CD8-positive, alpha-beta memory T cell (primary cell): Measurements from ENCODE around the gene S100A5. TPM values are rescaled to one million over a fixed set of nuclear protein-coding genes. Genes with fewer than 3 reads are reported as not detected.

Experiments
- CTCF ChIA-PET: fragments of 350-600 bp; sonication (Branson Sonifier 250); formaldehyde crosslinking; loops from one replicate; lab custom pipeline; 2021; ENCODE audit warnings: antibody characterized with exemption; lab: Charles Lee
- POLR2A ChIA-PET: fragments of 350-600 bp; sonication (Branson Sonifier 250); formaldehyde crosslinking; loops from one replicate; lab custom pipeline; 2021; ENCODE audit warnings: antibody characterized with exemption; lab: Charles Lee
- DNase-seq, 5 donors: peaks; one replicate each; pipeline versions ENCODE4 v3.0.0 to v3.0.0-alpha.2; 2020 to 2022; ENCODE audit warnings: mixed read lengths in 1 of 5
- H3K27ac ChIP-seq: one replicate; pipeline ENCODE4 v1.7.0; 2013; ENCODE audit warnings: low read depth, mild to moderate bottlenecking, low read length, moderate library complexity
- H3K27me3 ChIP-seq: 2 replicates; pipeline ENCODE4 v1.7.0; 2013; ENCODE audit warnings: low read length, mild to moderate bottlenecking; ENCODE audit not compliant: insufficient read depth, poor library complexity, severe bottlenecking
- H3K36me3 ChIP-seq: 2 replicates; pipeline ENCODE4 v1.7.0; 2013; ENCODE audit warnings: mild to moderate bottlenecking, low read length, moderate library complexity; ENCODE audit not compliant: insufficient read depth
- H3K4me1 ChIP-seq: 2 replicates; pipeline ENCODE4 v1.7.0; 2013; ENCODE audit warnings: mild to moderate bottlenecking, low read length, moderate library complexity; ENCODE audit not compliant: insufficient read depth
- H3K4me3 ChIP-seq: 2 replicates; pipeline ENCODE4 v1.7.0; 2013; ENCODE audit warnings: mild to moderate bottlenecking, low read length
- H3K9me3 ChIP-seq: 2 replicates; pipeline ENCODE4 v1.7.0; 2013; ENCODE audit warnings: mild to moderate bottlenecking, low read length
- H3K27ac Mint-ChIP-seq, 8 donors: one replicate each; pipeline ENCODE4 v1.8.0; 2020 to 2021; ENCODE audit warnings: mixed read lengths in 8 of 8, mild to moderate bottlenecking in 6 of 8, inconsistent platforms in 3 of 8, moderate library complexity in 3 of 8
- H3K27me3 Mint-ChIP-seq, 2 donors: one replicate each; pipeline ENCODE4 v1.8.0; 2020 to 2021; ENCODE audit warnings: mixed read lengths in 2 of 2, mild to moderate bottlenecking in 1 of 2, moderate library complexity in 1 of 2
- H3K36me3 Mint-ChIP-seq, 3 donors: one replicate each; pipeline ENCODE4 v1.8.0; 2020 to 2021; ENCODE audit warnings: mixed read lengths in 3 of 3, inconsistent platforms in 1 of 3, mild to moderate bottlenecking in 1 of 3
- H3K4me1 Mint-ChIP-seq, 3 donors: one replicate each; pipeline ENCODE4 v1.8.0; 2020 to 2021; ENCODE audit warnings: mixed read lengths in 3 of 3, inconsistent platforms in 1 of 3, mild to moderate bottlenecking in 1 of 3
- H3K4me3 Mint-ChIP-seq, 7 donors: one replicate each; pipeline ENCODE4 v1.8.0; 2020 to 2021; ENCODE audit warnings: mixed read lengths in 7 of 7, mild to moderate bottlenecking in 6 of 7, moderate library complexity in 4 of 7, inconsistent platforms in 2 of 7
- H3K9me3 Mint-ChIP-seq, 5 donors: one replicate each; pipeline ENCODE4 v1.8.0; 2020 to 2022; ENCODE audit warnings: mixed read lengths in 5 of 5, mild to moderate bottlenecking in 3 of 5, moderate library complexity in 2 of 5, inconsistent platforms in 1 of 5
- polyA plus RNA-seq: library from polyadenylated mRNA; unstranded; fragments of 300-500 nt; fragmentation: Illumina TruSeq; gene quantifications from one replicate; pipeline ENCODE4 v1.2.3, GENCODE V29; 2021
- total RNA-seq, 2 experiments: library from RNA; stranded (reverse); gene quantifications; one replicate each; pipeline ENCODE4 v1.2.3, GENCODE V29; 2021

S100A5 gene
- total and polyA plus RNA-seq, 3 experiments from 2014 or later, result 0.61 to 1.6 (median 1.5) TPM

DNA sequence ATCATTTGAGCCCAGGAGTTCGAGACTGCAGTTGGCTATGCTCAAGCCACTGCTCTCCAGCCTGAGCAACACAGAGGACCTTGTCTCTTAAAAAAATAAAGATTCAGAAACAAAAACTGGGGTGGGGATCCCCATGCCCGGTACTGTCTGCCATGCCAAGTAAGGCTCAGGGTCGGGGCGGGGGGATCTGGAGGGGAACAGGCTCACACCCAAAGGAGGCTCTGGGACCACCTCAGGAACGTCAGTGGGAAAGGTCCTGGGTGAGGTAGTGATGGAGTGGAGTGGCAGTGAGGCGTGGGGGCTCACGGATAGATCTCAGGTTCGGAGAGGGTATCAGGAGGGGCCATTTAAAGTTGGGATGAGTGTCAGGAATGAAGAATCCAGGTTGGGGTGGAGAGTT lies 5.6 kb upstream of the S100A5 start:
- Mint-ChIP-seq H3K27me3 (peaks cover 0 to 3% of the 10 kb centered on the region in 2 donors), H3K36me3 (peaks cover 13 to 37% (median 16%) of the 10 kb centered on the region in 3 donors), H3K27ac (peak overlapping the region; percentile 78 to 99 (median 97)), H3K4me1 (peaks cover 49 to 60% (median 54%) of the 10 kb centered on the region in 3 donors), H3K9me3 (no peaks in the 10 kb centered on the region), H3K4me3 (peak overlapping the region in 6 of 7 donors; percentile 8 to 100 (median 97))
- no peak for DNase-seq
- Histone ChIP-seq H3K9me3 (no peaks in the 10 kb centered on the region), H3K36me3 (peaks cover 11% of the 10 kb centered on the region), H3K4me1 (peaks cover 63% of the 10 kb centered on the region), H3K27me3 (no peaks in the 10 kb centered on the region), H3K4me3 (no peak overlapping the region), H3K27ac (peak overlapping the region; percentile 79)
- ChIA-PET POLR2A (interaction anchor here (1.1 to 5.4 kb wide), 3 partner anchors 12 to 229 kb away, joined by 3 to 121 read pairs (median 4); partner anchors contain the start of genes S100A6 and SLC27A3), CTCF (interaction anchor here (1.2 to 5.4 kb wide), 5 partner anchors 11 to 25 kb away, joined by 3 to 68 read pairs (median 18); partner anchors contain the start of genes S100A2 and S100A6)

DNA sequence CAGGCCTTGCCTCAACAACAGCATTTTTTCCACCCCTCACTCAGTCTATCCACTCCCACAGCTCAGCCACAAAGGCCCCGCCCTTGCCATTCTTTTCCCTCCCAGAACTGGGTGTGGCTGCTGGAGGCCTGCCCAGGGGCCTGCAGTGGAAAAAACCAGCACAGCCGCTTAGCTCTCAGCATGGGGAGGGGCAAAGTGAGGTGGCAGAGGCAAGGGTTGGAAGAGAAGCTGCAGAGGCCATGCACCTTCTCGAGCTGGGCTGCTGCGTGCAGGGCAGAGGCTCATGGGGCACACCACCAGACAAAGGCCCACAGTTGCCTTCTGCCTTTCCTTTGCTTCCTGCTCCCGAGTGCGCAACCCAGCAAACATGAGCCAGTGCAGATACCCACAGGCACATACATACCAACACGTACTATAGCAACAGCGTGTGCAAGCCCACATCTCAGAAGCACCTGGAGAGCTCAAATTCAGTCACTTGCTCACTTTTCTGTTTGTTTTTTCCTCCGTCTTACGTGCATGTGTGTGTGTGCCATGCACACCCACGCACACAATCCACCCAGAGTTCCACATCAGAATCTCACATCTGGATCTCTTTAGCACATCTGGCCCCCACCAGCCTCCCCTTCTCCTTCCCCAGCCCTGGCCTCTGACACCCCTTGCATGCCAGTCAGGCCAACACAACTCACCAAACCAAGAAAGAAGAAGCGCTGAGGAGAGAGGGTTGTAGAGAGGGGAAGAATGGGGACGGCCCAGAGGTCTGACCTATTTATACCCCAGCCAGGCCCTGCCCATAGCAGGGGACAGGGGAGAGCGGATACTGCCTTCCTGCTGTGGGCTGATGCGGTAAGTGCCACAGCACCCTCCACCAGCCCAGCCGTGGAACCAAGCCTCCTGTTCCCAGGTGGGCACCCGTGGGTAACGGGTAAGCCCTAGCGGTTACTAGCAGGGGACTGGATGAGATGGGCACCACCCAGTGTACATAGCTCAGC lies 4.6 kb upstream of the S100A5 start, which contains the start of gene S100A4:
Gene S100A4, minus strand, starts transcription at position 740 of the 989 bp plus-strand sequence. CDS start 1,012 bp downstream, outside the sequence.
- Histone ChIP-seq H3K9me3 (no peaks in the 10 kb centered on the region), H3K4me3 (peak within 1 kb of the TSS; percentile 88), H3K4me1 (peaks cover 73% of the 10 kb centered on the region), H3K36me3 (peaks cover 11% of the 10 kb centered on the region), H3K27ac (peak within 1 kb of the TSS; percentile 79), H3K27me3 (no peaks in the 10 kb centered on the region)
- peaks cover 13 to 37% (median 16%) of the 10 kb centered on the region in 3 donors for H3K36me3 Mint-ChIP-seq
- peak within 1 kb of the TSS; percentile 93 to 100 (median 98) for H3K4me3 Mint-ChIP-seq
- peaks cover 59 to 70% (median 64%) of the 10 kb centered on the region in 3 donors for H3K4me1 Mint-ChIP-seq
- ChIA-PET POLR2A (interaction anchor here (1.0 to 5.4 kb wide), 6 partner anchors 11 to 230 kb away, joined by 3 to 121 read pairs (median 4); partner anchors contain the start of genes CHTOP, S100A6 and SLC27A3), CTCF (interaction anchor here (0.9 to 5.4 kb wide), 7 partner anchors 10 to 35 kb away, joined by 3 to 68 read pairs (median 10); partner anchors contain the start of genes S100A2 and S100A6)
- H3K9me3 Mint-ChIP-seq, result no peaks in the 10 kb centered on the region
- peak within 1 kb of the TSS; percentile 91 to 99 (median 97) for H3K27ac Mint-ChIP-seq
- H3K27me3 Mint-ChIP-seq, result peaks cover 0 to 3% of the 10 kb centered on the region in 2 donors
- peak; percentile 56 to 90 (median 78) for DNase-seq

DNA sequence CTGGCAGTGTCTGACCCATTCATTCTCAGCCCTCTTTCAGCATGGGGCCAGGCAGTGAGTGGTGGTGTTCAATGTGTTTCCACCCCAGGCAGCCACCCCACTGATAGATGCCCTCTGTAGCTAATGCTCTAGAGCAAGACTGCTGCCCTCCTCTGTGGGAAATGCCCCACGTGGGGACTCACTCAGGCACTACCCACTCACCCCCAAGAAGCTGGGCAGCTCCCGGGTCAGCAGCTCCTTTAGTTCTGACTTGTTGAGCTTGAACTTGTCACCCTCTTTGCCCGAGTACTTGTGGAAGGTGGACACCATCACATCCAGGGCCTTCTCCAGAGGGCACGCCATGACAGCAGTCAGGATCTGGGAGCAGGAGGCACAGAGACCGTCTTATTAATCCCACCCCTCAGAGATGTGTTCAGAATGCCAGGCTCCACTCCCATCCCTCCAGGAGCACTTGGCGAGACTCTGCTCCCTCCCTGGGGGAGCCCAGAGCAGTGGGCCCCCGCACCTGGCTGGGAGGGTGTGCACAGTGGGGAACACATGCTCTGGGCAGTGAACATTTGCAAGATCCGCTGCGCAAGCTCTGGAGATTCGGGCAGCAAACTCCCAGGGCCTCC lies 3.8 kb upstream of the S100A5 start:
- peaks cover 11% of the 10 kb centered on the region for H3K36me3 ChIP-seq
- H3K27ac ChIP-seq, result peak overlapping the region; percentile 79
- Mint-ChIP-seq H3K9me3 (no peaks in the 10 kb centered on the region), H3K36me3 (peaks cover 13 to 37% (median 16%) of the 10 kb centered on the region in 3 donors), H3K27ac (peak overlapping the region; percentile 91 to 99 (median 97)), H3K27me3 (peaks cover 0 to 3% of the 10 kb centered on the region in 2 donors), H3K4me3 (peak overlapping the region; percentile 93 to 100 (median 98)), H3K4me1 (peaks cover 67 to 78% (median 72%) of the 10 kb centered on the region in 3 donors)
- POLR2A ChIA-PET, result interaction anchor here (1.0 to 5.4 kb wide), 5 partner anchors 10 to 231 kb away, joined by 3 to 121 read pairs (median 5); partner anchors contain the start of genes CHTOP, S100A6 and SLC27A3
- H3K9me3 ChIP-seq, result no peaks in the 10 kb centered on the region
- H3K4me1 ChIP-seq, result peaks cover 81% of the 10 kb centered on the region
- no peaks in the 10 kb centered on the region for H3K27me3 ChIP-seq
- CTCF ChIA-PET, result interaction anchor here (0.9 to 5.4 kb wide), 6 partner anchors 9 to 34 kb away, joined by 4 to 68 read pairs (median 14); partner anchors contain the start of genes S100A2 and S100A6
- H3K4me3 ChIP-seq, result peak overlapping the region; percentile 88
- DNase-seq, result no peak

DNA sequence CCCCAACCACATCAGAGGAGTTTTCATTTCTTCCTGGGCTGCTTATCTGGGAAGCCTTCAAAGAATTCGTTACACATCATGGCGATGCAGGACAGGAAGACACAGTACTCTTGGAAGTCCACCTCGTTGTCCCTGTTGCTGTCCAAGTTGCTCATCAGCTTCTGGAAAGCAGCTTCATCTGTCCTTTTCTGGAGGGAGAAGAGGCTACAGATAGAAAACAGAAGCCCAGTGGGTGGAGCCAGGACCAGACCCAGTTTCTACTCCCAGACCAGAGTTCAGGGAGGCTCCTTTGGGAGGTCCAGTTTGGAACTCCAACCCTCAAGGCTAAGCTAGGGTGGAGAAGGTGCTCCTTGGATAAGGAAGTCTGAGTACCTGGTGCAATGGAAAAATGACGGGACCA lies 3.0 kb upstream of the S100A5 start:
- peak overlapping the region; percentile 88 for H3K4me3 ChIP-seq
- no peaks in the 10 kb centered on the region for H3K27me3 ChIP-seq
- DNase-seq, result no peak
- Mint-ChIP-seq H3K4me3 (peak overlapping the region; percentile 93 to 100 (median 98)), H3K9me3 (no peaks in the 10 kb centered on the region), H3K36me3 (peaks cover 13 to 37% (median 16%) of the 10 kb centered on the region in 3 donors), H3K27ac (peak overlapping the region; percentile 77 to 99 (median 97)), H3K27me3 (peaks cover 0 to 3% of the 10 kb centered on the region in 2 donors), H3K4me1 (peaks cover 70 to 81% (median 75%) of the 10 kb centered on the region in 3 donors)
- no peaks in the 10 kb centered on the region for H3K9me3 ChIP-seq
- CTCF ChIA-PET, result interaction anchor here (2.8 to 5.4 kb wide), 2 partner anchors 11 to 24 kb away, joined by 18 to 68 read pairs; no protein-coding TSS in a partner anchor
- H3K36me3 ChIP-seq, result peaks cover 11% of the 10 kb centered on the region
- peak overlapping the region; percentile 79 for H3K27ac ChIP-seq
- POLR2A ChIA-PET, result interaction anchor here (5.4 kb wide), 1 partner anchor 9 kb away, joined by 121 read pairs; the partner anchor contains the start of gene S100A6
- peaks cover 82% of the 10 kb centered on the region for H3K4me1 ChIP-seq

DNA sequence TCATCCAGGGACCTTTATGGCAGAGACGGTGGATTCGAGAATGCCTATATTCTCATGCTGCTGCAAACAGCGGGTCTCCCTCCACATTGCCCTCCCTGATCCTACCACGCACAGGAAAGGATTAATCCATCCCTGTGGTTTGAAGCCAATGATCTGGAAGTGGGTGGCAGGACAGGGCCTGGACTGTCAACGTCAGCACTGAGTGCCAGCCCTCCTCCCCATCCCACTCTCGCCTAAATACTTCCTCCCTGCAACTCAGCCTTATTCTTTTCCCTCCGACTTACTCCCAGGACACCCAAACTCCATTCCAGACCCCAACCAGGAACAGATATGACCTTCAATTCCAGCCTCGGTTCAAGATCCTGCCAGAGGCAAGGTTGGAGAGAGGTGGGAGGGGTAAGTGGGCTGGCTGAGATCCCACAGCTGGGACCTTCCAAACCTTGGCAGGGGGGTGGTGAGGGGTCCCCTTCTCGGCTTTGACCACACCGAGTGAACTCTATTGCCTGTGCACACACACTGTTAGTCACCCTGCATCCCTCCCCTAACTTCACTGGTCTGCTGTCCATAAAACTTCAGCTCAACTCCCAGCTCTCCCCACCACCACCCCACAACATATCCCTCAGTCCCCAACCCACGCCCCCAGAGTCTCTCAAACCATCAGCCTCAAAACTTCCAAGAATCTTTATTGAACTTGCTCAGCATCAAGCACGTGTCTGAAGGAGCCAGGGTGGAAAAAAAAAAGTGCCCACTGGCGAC lies 2.4 kb upstream of the S100A5 start:
- Histone ChIP-seq H3K4me1 (peaks cover 82% of the 10 kb centered on the region), H3K27ac (no peak overlapping the region)

DNA sequence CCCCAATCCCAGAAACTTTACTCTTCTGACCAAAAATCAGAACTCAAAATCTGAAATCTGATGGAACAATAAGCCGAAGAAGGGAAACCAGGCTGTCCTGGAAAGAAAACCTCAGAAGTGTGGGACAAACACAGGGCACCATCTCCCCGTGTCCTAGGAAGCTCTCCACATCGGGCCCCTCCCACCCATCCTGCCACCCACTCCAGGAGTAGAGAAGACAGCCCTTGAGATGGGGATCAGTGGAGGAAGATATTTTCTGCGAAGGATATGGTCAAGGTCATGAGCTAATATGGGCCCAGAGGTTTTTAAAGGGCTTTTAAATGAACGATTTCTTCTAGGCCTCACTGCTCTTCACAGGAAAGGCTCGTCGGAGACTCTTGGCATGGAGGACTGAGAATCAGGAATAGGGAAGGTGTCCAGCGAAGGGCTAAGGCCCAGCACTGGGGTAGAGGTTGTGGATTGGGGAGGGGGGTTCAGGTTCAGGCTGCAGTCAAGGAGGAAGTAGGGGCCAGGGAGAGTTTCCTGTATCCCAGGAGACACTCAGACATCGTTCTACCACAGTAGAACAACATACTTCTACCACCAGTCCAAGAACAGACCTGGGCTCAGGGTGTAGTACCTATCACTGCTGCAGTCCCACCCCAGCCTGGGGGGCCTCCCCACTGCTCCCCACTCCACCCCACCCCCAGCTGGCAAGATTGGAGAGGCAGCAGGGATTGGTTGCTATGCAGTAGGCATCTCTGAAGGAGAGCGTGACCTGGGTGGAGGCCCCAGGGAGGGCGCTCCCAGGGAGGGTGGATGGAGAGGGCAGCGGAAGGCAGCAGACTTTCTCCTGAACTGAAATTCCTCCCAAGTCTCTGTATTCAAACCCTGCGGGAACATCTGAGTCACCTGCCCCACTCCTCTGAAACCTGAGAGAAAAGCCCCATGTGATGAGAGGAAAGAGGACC lies 1.2 kb upstream of the S100A5 start:
- peak overlapping the region in 7 of 8 donors; percentile 89 to 98 (median 95) for H3K27ac Mint-ChIP-seq
- H3K4me1 ChIP-seq, result peaks cover 80% of the 10 kb centered on the region
- peaks cover 13 to 37% (median 16%) of the 10 kb centered on the region in 3 donors for H3K36me3 Mint-ChIP-seq
- H3K4me3 ChIP-seq, result peak overlapping the region; percentile 58
- peaks cover 0 to 3% of the 10 kb centered on the region in 2 donors for H3K27me3 Mint-ChIP-seq
- CTCF ChIA-PET, result interaction anchor here (1.8 to 5.4 kb wide), 4 partner anchors 9 to 32 kb away, joined by 4 to 68 read pairs (median 13); no protein-coding TSS in a partner anchor
- peak overlapping the region; percentile 10 for H3K27ac ChIP-seq
- no peaks in the 10 kb centered on the region for H3K27me3 ChIP-seq
- H3K4me1 Mint-ChIP-seq, result peaks cover 76 to 93% (median 77%) of the 10 kb centered on the region in 3 donors
- H3K36me3 ChIP-seq, result peaks cover 11% of the 10 kb centered on the region
- POLR2A ChIA-PET, result interaction anchor here (5.4 kb wide), 1 partner anchor 8 kb away, joined by 121 read pairs; the partner anchor contains the start of gene S100A6
- H3K9me3 Mint-ChIP-seq, result no peaks in the 10 kb centered on the region
- H3K4me3 Mint-ChIP-seq, result peak overlapping the region; percentile 68 to 99 (median 94)
- H3K9me3 ChIP-seq, result no peaks in the 10 kb centered on the region
- DNase-seq, result no peak

More for the DNA sequence above, 2.4 kb upstream of the S100A5 start:
- Mint-ChIP-seq H3K27ac (peak overlapping the region; percentile 77 to 98 (median 93)), H3K9me3 (no peaks in the 10 kb centered on the region), H3K27me3 (peaks cover 0 to 3% of the 10 kb centered on the region in 2 donors), H3K4me3 (peak overlapping the region; percentile 32 to 100 (median 95)), H3K4me1 (peaks cover 72 to 81% (median 75%) of the 10 kb centered on the region in 3 donors), H3K36me3 (peaks cover 13 to 37% (median 16%) of the 10 kb centered on the region in 3 donors)
- Histone ChIP-seq H3K27me3 (no peaks in the 10 kb centered on the region), H3K9me3 (no peaks in the 10 kb centered on the region), H3K36me3 (peaks cover 11% of the 10 kb centered on the region), H3K4me3 (peak overlapping the region; percentile 88)
- ChIA-PET POLR2A (interaction anchor here (0.6 to 5.4 kb wide), 2 partner anchors 9 to 437 kb away, joined by 4 to 121 read pairs; partner anchors contain the start of gene S100A6), CTCF (interaction anchor here (5.4 kb wide), 1 partner anchor 11 kb away, joined by 68 read pairs; no protein-coding TSS in a partner anchor)
- no peak for DNase-seq
